ENCODE data around the gene GOLGA6L2.
A peak's percentile ranks its signal among the peaks of the same experiment; 100 is the strongest.

- TF ChIP-seq CTCF (IDR thresholded peaks at IDR 0.05; ENCODE audit: low read depth, low read length) = peak; percentile 54
- TF ChIP-seq EZH2phosphoT487 (IDR thresholded peaks at IDR 0.05; ENCODE audit: low read depth) = no peak
These were observed 20.1 kb upstream of the GOLGA6L2 start for GRCh38 chr15:23467110-23467600.
